MM.1S (cell line): Measurements from ENCODE around the gene MPPED1.

Source experiments
- DNase-seq: peaks from one replicate; pipeline ENCODE4 v3.0.0-alpha.2; 2015
- H2AFZ ChIP-seq: fragments of 300-600 bp; sonication (generic); 2 replicates; pipeline ENCODE4 v1.6.0; 2016; ENCODE audit warnings: antibody characterized with exemption, low read length
- H3F3A ChIP-seq: fragments of 300-600 bp; sonication (generic); 2 replicates; pipeline ENCODE4 v1.6.1; 2016; ENCODE audit warnings: mild to moderate bottlenecking, antibody characterized with exemption, low read length, moderate library complexity, mixed read lengths; ENCODE audit not compliant: insufficient read depth
- H3K27ac ChIP-seq: fragments of 300-600 bp; sonication (generic); 2 replicates; pipeline ENCODE4 v1.5.1; 2016; ENCODE audit warnings: mild to moderate bottlenecking, low read length
- H3K27me3 ChIP-seq: fragments of 300-600 bp; sonication (generic); replicated peaks from 2 replicates; pipeline ENCODE4 v1.6.0; 2016; ENCODE audit warnings: low read length; ENCODE audit not compliant: insufficient read depth
- H3K36me3 ChIP-seq: fragments of 300-600 bp; sonication (generic); replicated peaks from 2 replicates; pipeline ENCODE4 v1.6.1; 2016; ENCODE audit warnings: mild to moderate bottlenecking, low read length, mixed read lengths; ENCODE audit not compliant: insufficient read depth
- H3K4me1 ChIP-seq: fragments of 300-600 bp; sonication (generic); 2 replicates; pipeline ENCODE4 v1.6.1; 2016; ENCODE audit warnings: low read length, mixed read lengths
- H3K4me2 ChIP-seq: fragments of 300-600 bp; sonication (generic); 2 replicates; pipeline ENCODE4 v1.6.0; 2016; ENCODE audit warnings: low read depth, low read length
- H3K4me3 ChIP-seq: fragments of 300-600 bp; sonication (generic); 2 replicates; pipeline ENCODE4 v1.5.1; 2016; ENCODE audit warnings: low read length, mixed read lengths
- H3K79me2 ChIP-seq: fragments of 300-600 bp; sonication (generic); 2 replicates; pipeline ENCODE4 v1.6.1; 2016; ENCODE audit warnings: mixed run types, low read length, mixed read lengths
- H3K9ac ChIP-seq: fragments of 300-600 bp; sonication (generic); 2 replicates; pipeline ENCODE4 v1.6.1; 2016; ENCODE audit warnings: low read length, mixed read lengths
- H3K9me2 ChIP-seq: fragments of 300-600 bp; sonication (generic); replicated peaks from 2 replicates; pipeline ENCODE4 v1.6.1; 2016; ENCODE audit warnings: mild to moderate bottlenecking, low read length, mixed read lengths; ENCODE audit not compliant: insufficient read depth
- H3K9me3 ChIP-seq: fragments of 300-600 bp; sonication (generic); replicated peaks from 2 replicates; pipeline ENCODE4 v1.6.1; 2016; ENCODE audit warnings: mild to moderate bottlenecking, low read length, mixed read lengths; ENCODE audit not compliant: insufficient read depth
- H4K20me1 ChIP-seq: fragments of 300-600 bp; sonication (generic); 2 replicates; pipeline ENCODE4 v1.6.1; 2016; ENCODE audit warnings: mild to moderate bottlenecking, low read length, moderate library complexity, mixed read lengths; ENCODE audit not compliant: insufficient read depth
- EZH2 ChIP-seq: fragments of 300-600 bp; sonication (generic); optimal IDR thresholded peaks from 2 replicates; pipeline ENCODE3; 2017; ENCODE audit warnings: low read depth, mild to moderate bottlenecking, antibody characterized with exemption, low read length, mixed read lengths
- EZH2phosphoT487 ChIP-seq: fragments of 300-600 bp; sonication (generic); IDR thresholded peaks from 2 replicates; pipeline ENCODE4 v1.6.1; 2018; ENCODE audit warnings: antibody characterized with exemption, low read length
- TF ChIP-seq, protein P1 (sequence below): fragments of 300-600 bp; sonication (generic); IDR thresholded peaks from 2 replicates; pipeline ENCODE4 v1.5.1; 2016; ENCODE audit warnings: antibody characterized with exemption, low read length, mixed read lengths

MPPED1 gene

DNA sequence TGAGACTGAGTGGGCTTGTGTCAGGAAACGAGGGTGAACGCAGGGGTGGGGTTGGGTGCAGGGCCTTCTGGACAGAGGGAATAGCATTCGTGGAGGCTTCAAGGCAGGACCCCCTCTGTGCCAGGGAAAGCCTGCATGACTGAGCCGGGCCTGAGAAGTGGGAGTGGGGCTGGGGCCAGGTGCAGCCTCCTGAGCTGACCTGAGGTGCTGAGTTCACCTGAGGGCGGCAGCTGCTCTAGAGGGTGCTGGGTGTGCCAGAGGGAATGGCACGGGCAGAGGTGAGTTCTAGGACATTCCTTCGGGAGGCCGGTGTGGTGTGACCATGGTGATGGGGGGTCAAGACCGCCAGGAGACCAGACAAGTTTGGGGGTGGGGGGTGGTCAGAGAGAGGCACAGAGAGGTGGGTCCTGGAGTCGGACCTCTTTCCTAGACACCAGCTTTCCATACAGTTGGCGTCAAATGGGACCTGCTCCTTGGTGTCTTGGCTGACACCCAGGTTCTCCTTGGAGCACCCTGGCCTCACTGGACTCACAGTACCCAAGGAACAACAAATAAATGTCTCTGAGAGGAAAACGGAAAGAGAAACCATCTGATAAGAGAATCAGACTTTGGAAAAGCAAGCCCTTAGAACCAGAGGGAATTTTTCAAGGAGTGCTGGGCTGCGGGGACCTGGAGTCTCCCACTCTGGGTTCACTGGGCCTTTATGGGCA is 7.7 kb downstream of the MPPED1 start:
- no peaks in the 10 kb centered on the region for H4K20me1 ChIP-seq
- no peaks in the 10 kb centered on the region for H3K79me2 ChIP-seq
- no peak for TF ChIP-seq EZH2phosphoT487
- TF ChIP-seq, protein P1, sequence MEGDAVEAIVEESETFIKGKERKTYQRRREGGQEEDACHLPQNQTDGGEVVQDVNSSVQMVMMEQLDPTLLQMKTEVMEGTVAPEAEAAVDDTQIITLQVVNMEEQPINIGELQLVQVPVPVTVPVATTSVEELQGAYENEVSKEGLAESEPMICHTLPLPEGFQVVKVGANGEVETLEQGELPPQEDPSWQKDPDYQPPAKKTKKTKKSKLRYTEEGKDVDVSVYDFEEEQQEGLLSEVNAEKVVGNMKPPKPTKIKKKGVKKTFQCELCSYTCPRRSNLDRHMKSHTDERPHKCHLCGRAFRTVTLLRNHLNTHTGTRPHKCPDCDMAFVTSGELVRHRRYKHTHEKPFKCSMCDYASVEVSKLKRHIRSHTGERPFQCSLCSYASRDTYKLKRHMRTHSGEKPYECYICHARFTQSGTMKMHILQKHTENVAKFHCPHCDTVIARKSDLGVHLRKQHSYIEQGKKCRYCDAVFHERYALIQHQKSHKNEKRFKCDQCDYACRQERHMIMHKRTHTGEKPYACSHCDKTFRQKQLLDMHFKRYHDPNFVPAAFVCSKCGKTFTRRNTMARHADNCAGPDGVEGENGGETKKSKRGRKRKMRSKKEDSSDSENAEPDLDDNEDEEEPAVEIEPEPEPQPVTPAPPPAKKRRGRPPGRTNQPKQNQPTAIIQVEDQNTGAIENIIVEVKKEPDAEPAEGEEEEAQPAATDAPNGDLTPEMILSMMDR = no peak
- no peak for TF ChIP-seq EZH2
- H3K9me2 ChIP-seq = no peaks in the 10 kb centered on the region
- H3K4me2 ChIP-seq = no peak overlapping the region
- H3K27ac ChIP-seq = no peak overlapping the region
- H3K9me3 ChIP-seq = no peaks in the 10 kb centered on the region
- H3K36me3 ChIP-seq = no peaks in the 10 kb centered on the region
- no peaks in the 10 kb centered on the region for H3F3A ChIP-seq
- no peak for DNase-seq
- peaks cover 100% of the 10 kb centered on the region for H3K27me3 ChIP-seq
- H3K4me1 ChIP-seq = no peaks in the 10 kb centered on the region
- no peak overlapping the region for H3K4me3 ChIP-seq
- no peak overlapping the region for H3K9ac ChIP-seq
- no peak overlapping the region for H2AFZ ChIP-seq

DNA sequence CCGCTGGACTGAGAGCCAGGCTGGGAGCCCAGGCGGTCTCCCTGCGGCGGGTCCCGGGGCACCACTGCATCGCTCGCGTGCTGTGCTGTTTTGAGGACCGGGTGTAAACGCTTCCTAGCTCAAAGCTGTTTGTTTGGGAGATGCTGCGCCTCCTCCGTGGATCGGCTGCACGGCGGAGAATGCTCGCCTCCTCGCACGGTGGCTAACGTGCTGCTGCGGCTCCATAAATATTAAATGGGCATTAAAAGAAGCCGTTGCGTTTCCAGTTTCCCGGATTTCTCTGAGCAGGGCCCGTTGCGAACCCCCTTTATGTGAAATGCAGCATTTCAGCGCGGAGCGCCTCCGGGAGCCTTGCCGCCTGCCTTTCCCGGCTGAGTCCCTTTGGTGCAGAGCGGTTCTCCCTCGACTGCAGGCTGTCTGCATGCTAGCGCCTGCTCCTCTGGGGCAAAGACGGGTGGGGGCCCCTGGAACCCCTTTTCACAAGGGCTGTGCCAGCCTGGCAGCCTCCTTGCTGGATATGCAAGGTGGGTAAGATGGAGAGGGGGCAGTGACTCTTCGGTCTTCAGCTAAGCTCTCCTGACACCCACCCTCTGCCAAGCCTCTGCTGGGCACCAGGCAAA is 9.3 kb downstream of the MPPED1 start:
- TF ChIP-seq EZH2phosphoT487 (no peak), EZH2 (no peak)
- TF ChIP-seq, protein P1 = no peak
- Histone ChIP-seq H3K9ac (no peak overlapping the region), H3K4me3 (no peak overlapping the region)

DNA sequence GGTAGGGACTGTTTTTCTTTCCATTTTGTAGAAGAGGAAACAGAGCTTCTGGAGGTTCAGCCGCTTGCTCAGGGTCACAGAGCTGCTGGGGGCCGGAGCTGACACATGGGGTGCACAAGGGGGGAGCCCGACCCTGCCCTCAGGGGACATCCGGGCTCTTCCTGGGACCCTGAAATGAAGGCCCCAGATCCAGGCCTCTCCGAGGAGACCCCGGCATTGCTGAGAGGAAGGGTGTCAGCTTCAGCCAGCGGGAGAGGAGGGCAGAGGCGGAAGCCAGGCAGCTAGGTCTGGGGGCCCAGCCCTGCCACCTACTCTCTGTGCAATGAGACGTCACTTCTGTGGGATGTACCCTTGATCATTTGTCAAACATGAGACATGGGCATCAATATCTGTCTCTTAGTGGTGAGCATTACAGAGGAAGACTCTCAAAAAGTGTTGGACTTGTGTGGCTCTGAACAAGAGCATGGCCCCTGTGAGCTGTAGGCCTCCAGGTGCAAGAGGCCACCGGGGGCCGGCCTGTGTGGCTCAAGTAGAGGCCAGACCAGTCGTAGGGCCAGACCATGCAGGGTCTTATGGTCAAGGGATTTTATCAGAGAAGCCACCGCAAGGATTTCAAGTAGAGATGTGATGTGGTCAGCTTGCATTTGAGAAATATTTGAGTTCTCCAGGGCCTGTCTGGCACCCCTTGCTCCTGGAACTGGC is 10.3 kb downstream of the MPPED1 start:
- no peaks in the 10 kb centered on the region for H3F3A ChIP-seq
- no peak overlapping the region for H3K27ac ChIP-seq
- TF ChIP-seq EZH2 (no peak), EZH2phosphoT487 (no peak)
- TF ChIP-seq, protein P1 = no peak
- no peak overlapping the region for H3K4me2 ChIP-seq
- no peak for DNase-seq
- H4K20me1 ChIP-seq = no peaks in the 10 kb centered on the region
- H3K27me3 ChIP-seq = peaks cover 99% of the 10 kb centered on the region
- H3K4me3 ChIP-seq = no peak overlapping the region
- H3K9me3 ChIP-seq = no peaks in the 10 kb centered on the region
- no peak overlapping the region for H3K9ac ChIP-seq
- H3K79me2 ChIP-seq = no peaks in the 10 kb centered on the region
- H2AFZ ChIP-seq = no peak overlapping the region
- H3K4me1 ChIP-seq = no peaks in the 10 kb centered on the region
- no peaks in the 10 kb centered on the region for H3K9me2 ChIP-seq
- no peaks in the 10 kb centered on the region for H3K36me3 ChIP-seq

More for the DNA sequence above, 9.3 kb downstream of the MPPED1 start:
- Histone ChIP-seq H3K4me1 (no peaks in the 10 kb centered on the region), H3K27me3 (peaks cover 99% of the 10 kb centered on the region), H3K4me2 (no peak overlapping the region), H4K20me1 (no peaks in the 10 kb centered on the region), H3K9me2 (no peaks in the 10 kb centered on the region), H3K79me2 (no peaks in the 10 kb centered on the region), H2AFZ (no peak overlapping the region), H3K36me3 (no peaks in the 10 kb centered on the region), H3K27ac (no peak overlapping the region), H3F3A (no peaks in the 10 kb centered on the region), H3K9me3 (no peaks in the 10 kb centered on the region)
- no peak for DNase-seq
